ENCODE results near the gene CTTN.

Gene CTTN

GRCh38 chr11:70397983-70398833, at the start of gene CTTN:
Gene CTTN (plus strand): TSS chr11:70398529. CDS start chr11:70407298, 8,769 bp downstream.
- DNase-seq = peak; percentile 59 to 66

- DNase-seq = no peak
Observed at GRCh38 chr11:70348608-70349007, 49.7 kb upstream of the CTTN start.

- DNase-seq = no peak
Observed at GRCh38 chr11:70351646-70352045, 46.7 kb upstream of the CTTN start.

GRCh38 chr11:70352100-70352499, 46.2 kb upstream of the CTTN start:
- no peak for DNase-seq

GRCh38 chr11:70352601-70353000, 45.7 kb upstream of the CTTN start:
- peak in 1 of 2 donors; percentile 5 for DNase-seq

- DNase-seq = no peak
Observed at GRCh38 chr11:70353329-70353728, 45.0 kb upstream of the CTTN start.

- DNase-seq = peak in 1 of 2 donors; percentile 14
Observed at GRCh38 chr11:70353900-70354568, 44.3 kb upstream of the CTTN start.

- DNase-seq = no peak
Observed at GRCh38 chr11:70354629-70355028, 43.7 kb upstream of the CTTN start.

- DNase-seq = no peak
Observed at GRCh38 chr11:70358753-70359152, 39.6 kb upstream of the CTTN start.

GRCh38 chr11:70359451-70360205, 38.7 kb upstream of the CTTN start:
- no peak for DNase-seq

GRCh38 chr11:70360211-70360610, 38.1 kb upstream of the CTTN start:
- DNase-seq = no peak

GRCh38 chr11:70364178-70364577, 34.2 kb upstream of the CTTN start:
- no peak for DNase-seq

- DNase-seq = peak; percentile 43 to 55
Observed at GRCh38 chr11:70364745-70365543, 33.4 kb upstream of the CTTN start.

- no peak for DNase-seq
Observed at GRCh38 chr11:70365544-70365927, 32.8 kb upstream of the CTTN start.

GRCh38 chr11:70367071-70367470, 31.3 kb upstream of the CTTN start:
- DNase-seq = no peak

- DNase-seq = no peak
Observed at GRCh38 chr11:70368961-70369360, 29.4 kb upstream of the CTTN start.

- DNase-seq = no peak
Observed at GRCh38 chr11:70371241-70371640, 27.1 kb upstream of the CTTN start.

GRCh38 chr11:70372076-70372475, 26.3 kb upstream of the CTTN start:
- no peak for DNase-seq

- DNase-seq = no peak
Observed at GRCh38 chr11:70376621-70377020, 21.7 kb upstream of the CTTN start.

- no peak for DNase-seq
Observed at GRCh38 chr11:70377645-70378044, 20.7 kb upstream of the CTTN start.

GRCh38 chr11:70378506-70379134, 19.7 kb upstream of the CTTN start:
- no peak for DNase-seq

GRCh38 chr11:70381350-70381749, 17.0 kb upstream of the CTTN start:
- DNase-seq = no peak
